ENCODE measurements around the gene COL9A3.

- TF ChIP-seq CTCF (IDR thresholded peaks at IDR 0.05; ENCODE audit: low read length) (no peak), EZH2 (optimal IDR thresholded peaks at IDR 0.05; ENCODE audit: low read depth, low read length) (no peak)
Measured at GRCh38 chr20:62885896-62886708, 69.3 kb downstream of the COL9A3 start.

Measured in MM.1S (cell line).